T-helper 17 cell (primary cell): ENCODE measurements around the gene COL4A2. TPM values are rescaled to one million over a fixed set of nuclear protein-coding genes. Genes with fewer than 3 reads are reported as not detected.

Source experiments
- ATAC-seq: fragments of 150-1000 bp; cut with Tn5 transposase; 2 replicates; pipeline ENCODE4 v1.10.0; 2021; ENCODE audit warnings: mild to moderate bottlenecking, moderate library complexity
- DNase-seq, 3 donors: peaks; one replicate each; pipeline versions ENCODE4 v3.0.0 to v3.0.0-alpha.2; 2020 to 2021
- H3K9me3 ChIP-seq: one replicate; pipeline ENCODE4 v1.7.0; 2013; ENCODE audit warnings: low read length, mild to moderate bottlenecking; ENCODE audit not compliant: control insufficient read depth, poor library complexity, severe bottlenecking
- H3K27ac Mint-ChIP-seq: one replicate; pipeline ENCODE4 v1.8.0; 2022; ENCODE audit warnings: mild to moderate bottlenecking, moderate library complexity, mixed read lengths
- H3K27me3 Mint-ChIP-seq: one replicate; pipeline ENCODE4 v1.8.0; 2022; ENCODE audit warnings: mixed read lengths
- H3K36me3 Mint-ChIP-seq: one replicate; pipeline ENCODE4 v1.8.0; 2022; ENCODE audit warnings: low read depth, mixed read lengths
- H3K4me1 Mint-ChIP-seq: one replicate; pipeline ENCODE4 v1.8.0; 2022; ENCODE audit warnings: mild to moderate bottlenecking, mixed read lengths
- H3K4me3 Mint-ChIP-seq: one replicate; pipeline ENCODE4 v1.8.0; 2022; ENCODE audit warnings: mild to moderate bottlenecking, moderate library complexity, mixed read lengths
- total RNA-seq, 4 donors: library from RNA in 2 of 4; stranded (reverse) in 2 of 4; gene quantifications; one replicate each; pipeline ENCODE4 v1.2.3 and lab custom pipeline; 2022 to 2026

Gene COL4A2
- total RNA-seq (1 to 10 TPM in 1 of 2 donors, under 1 TPM in 1; 0.07 to 1.9 TPM), total RNA-seq (lab: John Stamatoyannopoulos, UW) (0.08 to 2.0 reads per million in 2 donors)

DNA sequence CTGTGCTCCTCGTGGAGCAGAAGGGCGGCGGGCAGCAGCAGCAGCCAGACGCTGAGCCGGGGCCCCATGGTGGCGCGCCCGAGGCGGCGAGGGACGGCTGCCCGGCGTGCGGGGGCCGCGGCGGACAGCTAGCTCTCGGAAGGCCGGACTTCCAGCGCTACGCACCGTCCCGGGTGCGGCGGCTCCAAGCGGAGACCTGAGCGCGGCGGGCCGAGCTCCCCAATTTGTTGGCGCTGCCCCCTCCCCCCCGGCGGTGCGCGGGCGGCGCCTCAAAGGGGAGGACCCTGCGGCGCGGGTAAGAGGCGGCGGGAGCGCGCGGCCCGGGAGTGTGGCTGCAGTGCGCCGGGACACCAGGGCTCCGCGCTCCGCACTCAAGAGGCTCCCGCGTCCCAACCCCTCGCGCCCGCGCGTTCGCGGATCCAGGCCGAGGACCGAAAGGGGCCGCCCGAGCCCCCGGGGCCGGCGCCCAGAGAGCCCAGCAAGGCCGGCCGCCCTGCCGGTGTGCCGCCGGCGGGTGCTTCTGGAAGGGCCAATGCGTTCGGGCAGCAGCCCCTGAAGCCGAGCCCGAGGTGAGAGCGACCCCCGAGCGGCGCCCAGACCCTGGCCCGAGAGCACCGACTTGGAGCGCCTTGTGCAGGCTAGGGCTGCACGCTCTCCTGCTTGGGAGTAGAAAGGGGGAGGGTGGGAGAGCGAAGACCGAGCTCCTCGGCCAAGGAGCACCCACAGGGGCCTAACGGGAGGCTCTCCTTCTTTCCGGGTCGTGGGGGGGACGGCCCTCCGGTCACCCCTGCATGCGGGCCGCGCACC is at the start of gene COL4A2, which contains the start of gene COL4A1:
COL4A2 (plus strand) TSS at position 325 of the 807 bp plus-strand sequence. CDS start 620 bp downstream, outside the sequence.
COL4A1 (minus strand) TSS at position 198 of the 807 bp plus-strand sequence; CDS start at position 68, 130 bp downstream.
- peaks cover 78% of the 10 kb centered on the region for H3K27me3 Mint-ChIP-seq
- H3K4me3 Mint-ChIP-seq, result no peak within 1 kb of the TSS
- peaks cover 5% of the 10 kb centered on the region for H3K36me3 Mint-ChIP-seq
- no peaks in the 10 kb centered on the region for H3K9me3 ChIP-seq
- H3K4me1 Mint-ChIP-seq, result peaks cover 12% of the 10 kb centered on the region
- no peak within 1 kb of the TSS for H3K27ac Mint-ChIP-seq
- DNase-seq (no peak), ATAC-seq (no peak)

DNA sequence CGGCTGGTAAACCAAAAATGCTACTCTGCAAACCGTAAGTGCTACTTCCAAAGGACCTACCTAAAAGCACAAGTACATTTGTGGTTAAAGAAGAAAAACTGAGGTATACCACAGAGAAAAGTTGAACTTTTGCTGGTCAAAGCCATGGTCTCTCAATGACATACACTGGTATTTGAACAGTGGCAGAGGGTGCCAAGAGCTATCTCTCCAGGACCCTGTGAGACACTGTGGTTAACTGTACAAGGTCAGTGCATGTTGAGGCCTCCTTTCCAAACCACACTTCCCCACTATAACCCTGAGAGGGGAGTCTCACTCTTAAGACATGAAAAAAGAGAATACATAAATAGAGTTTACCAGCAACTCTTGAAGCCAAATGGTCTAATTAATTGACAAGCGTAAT is 49.7 kb upstream of the COL4A2 start:
- H3K27me3 Mint-ChIP-seq, result peaks cover 25% of the 10 kb centered on the region
- DNase-seq (no peak), ATAC-seq (no peak)
- no peak overlapping the region for H3K4me3 Mint-ChIP-seq
- H3K4me1 Mint-ChIP-seq, result peaks cover under 1% of the 10 kb centered on the region
- H3K36me3 Mint-ChIP-seq, result no peaks in the 10 kb centered on the region
- no peak overlapping the region for H3K27ac Mint-ChIP-seq
- H3K9me3 ChIP-seq, result no peaks in the 10 kb centered on the region

DNA sequence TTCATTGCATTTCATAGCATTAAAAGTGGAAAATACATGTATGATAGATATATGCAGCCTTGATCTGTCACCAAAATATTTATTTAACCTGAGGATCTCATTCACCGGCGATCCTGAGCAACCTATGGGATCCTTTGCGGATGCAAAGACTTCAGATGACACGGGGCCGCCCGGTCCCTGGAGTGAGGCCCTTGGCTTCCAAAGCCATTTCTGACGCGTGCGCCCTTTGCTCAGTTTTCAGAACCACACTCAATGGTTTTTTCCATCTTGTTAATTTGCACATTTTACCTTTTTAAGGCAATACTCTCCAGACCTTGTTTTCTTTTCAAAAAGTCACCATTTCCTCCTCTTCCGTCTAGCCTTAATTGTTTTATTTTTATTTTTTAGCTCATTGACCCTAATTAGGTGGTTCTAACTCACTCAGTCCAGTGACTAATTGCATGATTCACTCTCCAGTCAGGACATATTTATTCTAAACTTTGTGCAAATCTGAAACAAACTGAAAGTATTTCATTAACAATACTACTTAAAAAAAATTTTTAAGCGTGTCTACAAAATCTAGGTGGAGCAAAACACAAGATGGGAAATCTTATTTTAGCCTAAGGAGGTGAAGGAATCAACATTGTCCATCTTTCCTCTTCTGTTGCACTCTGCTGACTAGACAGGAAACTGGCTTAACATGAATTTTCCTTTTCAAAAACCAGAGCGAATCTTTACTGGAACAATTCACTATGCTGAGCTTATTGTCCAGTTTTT is 48.0 kb upstream of the COL4A2 start:
- Mint-ChIP-seq H3K27me3 (peaks cover 31% of the 10 kb centered on the region), H3K4me1 (peaks cover 3% of the 10 kb centered on the region), H3K4me3 (no peak overlapping the region), H3K36me3 (no peaks in the 10 kb centered on the region), H3K27ac (no peak overlapping the region)
- no peak for DNase-seq
- no peaks in the 10 kb centered on the region for H3K9me3 ChIP-seq
- no peak for ATAC-seq

DNA sequence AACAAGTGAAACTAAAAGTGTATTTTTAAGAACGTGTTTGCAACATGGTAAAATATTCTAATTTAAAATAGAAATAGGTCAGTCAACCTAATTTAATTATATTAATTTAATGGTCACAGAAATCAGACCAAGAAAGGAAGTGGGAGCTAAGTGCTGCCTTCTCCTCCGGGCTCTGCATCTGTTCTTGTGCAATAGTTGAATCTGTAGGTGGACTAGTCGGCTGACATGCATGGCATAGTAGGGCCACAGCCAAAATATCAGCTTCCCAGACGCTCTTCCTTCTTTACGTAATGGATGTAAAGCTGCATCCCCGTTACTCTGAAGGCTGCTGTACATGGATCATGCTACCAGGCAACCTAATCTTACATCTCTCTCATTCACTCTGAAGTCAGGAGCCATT is 47.4 kb upstream of the COL4A2 start:
- no peaks in the 10 kb centered on the region for H3K9me3 ChIP-seq
- Mint-ChIP-seq H3K4me1 (peaks cover 3% of the 10 kb centered on the region), H3K27me3 (peaks cover 32% of the 10 kb centered on the region), H3K36me3 (no peaks in the 10 kb centered on the region), H3K4me3 (no peak overlapping the region), H3K27ac (no peak overlapping the region)
- DNase-seq (no peak), ATAC-seq (no peak)

DNA sequence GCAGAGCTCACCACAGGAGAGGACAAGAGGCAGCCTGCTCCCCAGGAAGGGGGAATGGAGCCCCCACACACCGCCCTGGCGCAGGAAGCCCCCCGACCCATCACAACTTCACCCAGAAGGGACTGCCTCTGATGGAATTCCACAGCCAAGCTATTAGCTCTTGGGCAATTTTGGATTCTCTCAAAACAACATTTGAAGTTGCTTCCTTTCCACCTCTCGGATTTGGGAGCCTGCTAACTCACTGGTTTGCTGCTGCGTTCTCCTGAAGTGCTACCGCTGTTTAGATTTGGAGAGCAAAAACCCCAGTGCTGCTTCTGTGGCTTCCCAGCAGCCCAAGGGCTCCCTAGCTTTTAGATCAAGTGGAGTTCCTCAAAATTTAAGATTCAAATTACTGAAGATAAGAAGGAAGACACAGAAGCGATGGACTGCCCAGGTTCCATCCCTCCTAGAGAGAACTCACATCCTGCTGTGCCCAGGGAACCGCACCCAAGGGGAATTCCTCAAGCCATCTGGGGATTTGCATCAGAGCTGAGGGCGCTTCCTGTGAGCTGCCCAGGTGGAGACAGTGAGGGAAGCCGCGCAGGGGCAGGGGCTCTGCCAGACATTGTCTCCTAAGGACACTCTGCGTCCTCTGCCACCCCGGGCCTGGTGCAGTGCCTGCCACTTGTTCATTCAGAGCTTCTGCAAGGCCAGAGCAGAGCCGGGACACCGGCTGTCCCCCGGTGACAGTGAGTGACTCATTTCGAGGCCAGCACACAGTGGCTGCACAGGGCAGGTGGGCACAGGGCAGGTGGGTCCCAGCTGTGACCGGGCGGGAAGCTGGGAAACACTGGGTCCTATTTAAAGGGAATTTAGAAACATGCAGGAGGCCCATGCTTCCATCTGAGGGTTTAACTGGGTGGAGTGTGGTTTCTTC is 45.7 kb upstream of the COL4A2 start:
- H3K36me3 Mint-ChIP-seq, result no peaks in the 10 kb centered on the region
- peaks cover 47% of the 10 kb centered on the region for H3K27me3 Mint-ChIP-seq
- no peak for ATAC-seq
- peaks cover 3% of the 10 kb centered on the region for H3K4me1 Mint-ChIP-seq
- no peak for DNase-seq
- no peak overlapping the region for H3K27ac Mint-ChIP-seq
- no peaks in the 10 kb centered on the region for H3K9me3 ChIP-seq
- H3K4me3 Mint-ChIP-seq, result no peak overlapping the region

DNA sequence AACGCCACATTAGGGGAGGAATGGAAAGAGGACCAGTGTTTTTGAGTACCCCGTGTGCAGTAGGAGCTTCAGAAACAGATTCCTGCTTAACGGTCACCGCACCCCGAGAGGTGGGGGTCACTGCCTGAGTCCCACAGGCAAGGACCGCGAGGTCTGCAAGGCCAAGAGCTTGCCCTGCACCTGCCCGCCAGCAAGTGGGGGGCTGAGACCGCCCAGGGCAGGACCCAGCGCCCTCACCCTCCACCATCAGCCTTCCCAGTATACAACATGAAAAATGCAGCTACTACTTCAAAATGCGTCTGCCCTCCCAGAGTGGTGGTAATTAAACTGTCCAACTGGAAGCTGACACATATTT is 45.0 kb upstream of the COL4A2 start:
- Mint-ChIP-seq H3K36me3 (no peaks in the 10 kb centered on the region), H3K27me3 (peaks cover 50% of the 10 kb centered on the region), H3K27ac (no peak overlapping the region), H3K4me3 (no peak overlapping the region), H3K4me1 (peaks cover 3% of the 10 kb centered on the region)
- DNase-seq (no peak), ATAC-seq (no peak)
- H3K9me3 ChIP-seq, result no peaks in the 10 kb centered on the region

DNA sequence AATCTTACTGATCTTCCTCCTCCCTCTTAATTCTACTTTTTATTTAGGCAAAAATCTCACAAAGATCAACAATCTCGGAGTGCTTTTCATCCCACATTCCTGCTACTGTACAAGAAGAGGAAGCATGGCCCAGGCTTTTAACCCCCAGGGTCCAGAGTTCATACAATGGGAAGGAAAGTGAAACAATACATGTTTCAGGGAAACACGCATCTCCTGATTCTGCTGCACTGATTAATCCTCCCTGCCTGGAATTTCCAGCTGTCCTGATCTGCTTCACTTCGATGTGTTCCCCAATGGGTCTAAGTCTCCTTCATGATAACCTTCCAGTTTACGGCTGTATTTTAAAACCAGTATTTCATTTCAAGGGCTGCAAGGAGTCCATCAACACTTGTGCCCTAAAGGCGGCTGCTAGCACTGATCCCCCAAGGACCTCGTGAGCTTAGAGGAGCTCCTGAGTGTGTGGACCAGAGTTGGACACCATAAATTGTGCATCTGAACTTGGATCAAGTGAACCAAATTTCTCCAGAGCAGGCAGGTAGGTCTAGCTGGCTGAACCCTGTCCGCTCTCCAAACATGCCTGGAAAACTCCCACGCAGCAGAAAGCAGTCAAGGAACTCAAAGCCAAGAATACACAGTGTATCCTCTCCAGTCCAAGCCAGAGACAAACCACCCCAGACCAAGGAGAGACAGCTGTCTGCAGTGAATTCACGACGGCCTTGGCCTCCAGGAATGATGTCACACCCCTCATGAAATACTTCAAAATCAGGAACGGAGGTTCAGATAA is 44.4 kb upstream of the COL4A2 start:
- ATAC-seq (no peak), DNase-seq (no peak)
- no peaks in the 10 kb centered on the region for H3K9me3 ChIP-seq
- Mint-ChIP-seq H3K27me3 (peaks cover 50% of the 10 kb centered on the region), H3K36me3 (no peaks in the 10 kb centered on the region), H3K4me3 (no peak overlapping the region), H3K4me1 (peaks cover 3% of the 10 kb centered on the region), H3K27ac (no peak overlapping the region)

DNA sequence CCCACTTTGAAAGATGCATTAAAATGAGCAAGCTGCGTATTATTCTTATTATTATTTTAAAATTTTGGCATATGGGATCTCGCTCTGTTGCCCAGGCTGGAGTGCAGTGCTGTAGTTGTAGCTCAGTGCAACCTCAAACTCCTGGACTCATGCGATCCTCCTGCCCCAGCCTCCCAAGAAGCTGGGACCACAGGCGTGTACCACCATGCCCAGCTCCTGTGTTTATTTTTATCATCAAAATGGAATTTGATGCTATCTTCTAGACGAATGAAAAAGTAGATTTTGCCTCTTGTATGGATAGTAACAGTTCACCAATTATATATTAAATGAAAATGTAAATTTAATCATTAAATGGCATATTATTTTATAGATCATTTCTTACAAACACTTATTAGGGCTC is 43.7 kb upstream of the COL4A2 start:
- Mint-ChIP-seq H3K27me3 (peaks cover 50% of the 10 kb centered on the region), H3K27ac (no peak overlapping the region), H3K36me3 (no peaks in the 10 kb centered on the region), H3K4me1 (peaks cover 3% of the 10 kb centered on the region), H3K4me3 (no peak overlapping the region)
- DNase-seq (no peak), ATAC-seq (no peak)
- H3K9me3 ChIP-seq, result no peaks in the 10 kb centered on the region

DNA sequence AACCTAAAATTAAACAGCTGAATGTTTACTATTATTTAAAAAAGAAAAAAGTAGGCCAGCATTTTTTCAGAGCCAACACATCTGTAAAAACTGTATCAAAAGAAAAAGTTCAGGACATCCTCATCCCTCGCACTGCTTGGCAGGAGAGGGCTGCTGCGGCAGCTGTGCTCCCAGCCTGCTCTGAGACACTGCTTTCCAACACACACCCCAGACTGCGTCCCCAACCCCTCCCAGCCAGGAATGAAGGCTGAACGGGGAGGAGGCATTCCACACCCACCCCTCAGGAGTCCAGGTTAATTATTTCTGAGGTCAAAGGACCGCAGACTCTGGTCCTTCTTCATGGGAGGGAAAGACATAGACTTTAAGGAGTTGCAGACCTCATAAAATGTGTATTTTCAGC is 43.2 kb upstream of the COL4A2 start:
- Mint-ChIP-seq H3K27me3 (peaks cover 50% of the 10 kb centered on the region), H3K4me1 (peaks cover 3% of the 10 kb centered on the region), H3K36me3 (no peaks in the 10 kb centered on the region), H3K4me3 (no peak overlapping the region), H3K27ac (no peak overlapping the region)
- no peak for ATAC-seq
- DNase-seq, result no peak
- H3K9me3 ChIP-seq, result no peaks in the 10 kb centered on the region

DNA sequence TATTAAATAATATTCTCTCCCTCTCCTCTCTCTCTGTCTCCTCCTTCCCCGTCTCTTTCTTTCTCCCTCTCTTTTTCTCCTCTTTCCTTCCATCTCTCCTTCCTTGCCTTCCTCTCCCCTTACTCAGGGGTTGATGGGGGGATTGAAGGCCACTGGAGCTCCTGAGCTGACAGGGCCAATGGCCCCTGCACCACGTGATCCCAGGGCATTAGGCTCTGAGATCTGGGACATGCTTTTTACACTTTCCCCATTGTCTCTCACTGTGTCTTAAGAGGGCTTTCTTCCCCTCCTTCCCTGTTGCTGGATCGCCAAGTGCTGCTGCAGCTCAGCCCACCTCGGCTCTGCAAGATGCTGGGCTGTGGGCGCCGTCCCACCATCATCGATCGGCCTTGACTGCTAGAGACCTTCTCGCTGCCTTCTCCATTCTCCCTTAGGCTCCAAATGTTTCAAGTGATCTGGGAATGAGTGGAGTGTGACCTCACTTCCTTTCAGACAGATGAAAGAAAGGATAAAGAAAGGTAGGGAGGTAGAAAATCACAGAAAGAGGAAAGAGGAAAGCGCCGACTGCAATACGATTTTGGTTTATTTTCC is 42.3 kb upstream of the COL4A2 start:
- Mint-ChIP-seq H3K4me3 (no peak overlapping the region), H3K27me3 (peaks cover 48% of the 10 kb centered on the region), H3K36me3 (no peaks in the 10 kb centered on the region), H3K4me1 (peaks cover 3% of the 10 kb centered on the region), H3K27ac (no peak overlapping the region)
- DNase-seq, result no peak
- no peak for ATAC-seq
- H3K9me3 ChIP-seq, result no peaks in the 10 kb centered on the region

DNA sequence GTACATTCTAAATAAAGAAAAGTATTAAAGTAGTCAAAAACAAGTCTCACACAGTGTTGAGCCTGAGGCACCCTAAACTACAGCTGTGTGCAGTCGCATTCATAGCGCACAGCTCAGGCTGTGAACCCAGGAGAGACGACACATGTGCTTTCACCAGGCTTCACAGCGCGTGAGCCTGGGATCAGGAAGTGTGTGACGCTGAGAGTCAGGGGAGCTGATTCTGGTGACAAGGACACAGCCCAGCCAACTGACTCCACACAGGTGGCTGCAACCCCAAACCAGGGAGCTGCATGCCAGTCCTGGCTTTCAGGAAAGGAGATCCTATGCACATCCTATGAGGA is 41.8 kb upstream of the COL4A2 start:
- no peak overlapping the region for H3K27ac Mint-ChIP-seq
- no peaks in the 10 kb centered on the region for H3K36me3 Mint-ChIP-seq
- ATAC-seq (no peak), DNase-seq (no peak)
- H3K4me1 Mint-ChIP-seq, result peaks cover 3% of the 10 kb centered on the region
- no peaks in the 10 kb centered on the region for H3K9me3 ChIP-seq
- H3K4me3 Mint-ChIP-seq, result no peak overlapping the region
- peaks cover 47% of the 10 kb centered on the region for H3K27me3 Mint-ChIP-seq
